GM12801 (cell line): ENCODE results near the gene ZNF91.

Experiments
- TF ChIP-seq, protein P1 (sequence below): IDR thresholded peaks from one replicate; pipeline ENCODE4 v1.5.1; 2011; ENCODE audit warnings: control low read depth; ENCODE audit not compliant: insufficient read length; ENCODE audit errors: extremely low read depth

ZNF91 gene

DNA sequence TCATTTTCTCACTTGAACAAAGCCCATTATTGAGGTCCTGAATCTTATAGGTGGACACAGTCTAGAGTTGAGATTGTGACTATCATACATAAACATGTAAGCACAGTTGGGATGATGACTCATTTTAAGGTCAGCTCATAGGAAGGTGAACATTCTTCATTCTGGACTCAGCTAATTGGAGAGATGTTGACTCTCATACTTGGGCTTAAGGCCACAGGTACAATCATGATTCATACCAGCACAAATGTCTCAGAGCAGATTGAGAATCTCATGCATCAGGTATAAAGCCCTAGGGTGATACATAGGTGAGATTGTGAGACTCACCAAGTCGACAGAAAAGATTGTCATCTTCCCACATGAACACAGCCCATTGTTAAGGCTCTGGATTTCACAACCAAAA, 82.8 kb downstream of the ZNF91 start:
- TF ChIP-seq, protein P1, sequence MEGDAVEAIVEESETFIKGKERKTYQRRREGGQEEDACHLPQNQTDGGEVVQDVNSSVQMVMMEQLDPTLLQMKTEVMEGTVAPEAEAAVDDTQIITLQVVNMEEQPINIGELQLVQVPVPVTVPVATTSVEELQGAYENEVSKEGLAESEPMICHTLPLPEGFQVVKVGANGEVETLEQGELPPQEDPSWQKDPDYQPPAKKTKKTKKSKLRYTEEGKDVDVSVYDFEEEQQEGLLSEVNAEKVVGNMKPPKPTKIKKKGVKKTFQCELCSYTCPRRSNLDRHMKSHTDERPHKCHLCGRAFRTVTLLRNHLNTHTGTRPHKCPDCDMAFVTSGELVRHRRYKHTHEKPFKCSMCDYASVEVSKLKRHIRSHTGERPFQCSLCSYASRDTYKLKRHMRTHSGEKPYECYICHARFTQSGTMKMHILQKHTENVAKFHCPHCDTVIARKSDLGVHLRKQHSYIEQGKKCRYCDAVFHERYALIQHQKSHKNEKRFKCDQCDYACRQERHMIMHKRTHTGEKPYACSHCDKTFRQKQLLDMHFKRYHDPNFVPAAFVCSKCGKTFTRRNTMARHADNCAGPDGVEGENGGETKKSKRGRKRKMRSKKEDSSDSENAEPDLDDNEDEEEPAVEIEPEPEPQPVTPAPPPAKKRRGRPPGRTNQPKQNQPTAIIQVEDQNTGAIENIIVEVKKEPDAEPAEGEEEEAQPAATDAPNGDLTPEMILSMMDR = no peak

DNA sequence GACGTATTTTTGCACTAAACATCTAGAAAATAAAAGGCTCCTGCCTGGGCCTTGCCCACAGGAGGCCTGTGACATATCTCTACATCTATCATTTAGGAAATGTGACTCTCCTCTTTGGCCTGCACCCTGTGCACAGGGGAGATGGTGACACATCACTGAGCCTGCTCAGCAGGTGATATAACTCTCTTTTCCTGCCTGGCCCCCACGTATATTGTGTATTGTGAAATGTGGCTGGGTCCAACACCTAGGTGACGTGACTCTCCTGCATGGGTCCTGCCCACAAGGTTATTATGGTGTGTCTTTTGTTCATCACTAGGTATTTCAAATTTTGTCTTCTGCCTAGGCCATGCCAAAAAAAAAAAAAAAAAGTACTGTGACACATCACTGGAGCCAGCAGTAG, 83.7 kb downstream of the ZNF91 start:
- TF ChIP-seq, protein P1 = no peak

DNA sequence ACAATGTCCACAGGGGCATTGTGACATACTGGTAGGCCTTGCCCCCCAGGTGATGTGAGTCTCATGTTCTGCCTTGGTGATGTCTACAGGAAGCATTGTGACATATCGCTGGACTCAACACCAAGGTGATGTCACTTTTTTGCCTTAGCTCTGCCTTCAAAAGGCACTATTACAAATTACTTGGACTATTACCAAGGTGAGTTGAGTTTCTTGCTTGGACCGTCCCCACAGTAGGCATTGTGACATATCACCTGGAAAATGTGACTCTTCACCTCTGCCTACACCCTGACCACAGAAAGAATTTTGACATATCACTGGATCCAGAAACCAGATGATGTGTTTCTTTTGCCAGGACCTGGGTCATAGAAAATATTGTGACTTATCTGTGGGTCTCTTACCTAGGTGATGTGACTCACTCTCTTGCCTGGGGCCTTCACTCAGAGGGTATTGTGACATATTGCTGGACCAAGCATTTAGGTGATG, 84.5 kb downstream of the ZNF91 start:
- TF ChIP-seq, protein P1 = no peak

DNA sequence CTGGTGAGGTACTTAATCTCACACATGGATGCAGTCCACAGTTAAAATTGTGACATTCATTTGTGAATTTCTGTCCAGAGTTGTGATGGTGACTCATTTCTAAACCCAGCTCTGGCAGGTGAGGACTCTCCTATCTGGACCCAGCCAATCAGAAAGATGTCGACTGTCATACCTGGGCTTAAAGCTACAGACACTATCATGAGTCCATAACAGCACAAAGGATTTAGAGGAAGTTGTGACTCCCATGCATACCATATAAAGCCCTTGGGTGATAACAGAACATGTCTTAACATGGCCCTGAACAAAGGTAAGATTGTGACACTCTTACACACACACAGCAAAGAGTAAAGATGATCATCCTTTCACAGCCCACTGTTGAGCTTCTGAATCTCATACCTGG, 85.3 kb downstream of the ZNF91 start:
- TF ChIP-seq, protein P1 = no peak

DNA sequence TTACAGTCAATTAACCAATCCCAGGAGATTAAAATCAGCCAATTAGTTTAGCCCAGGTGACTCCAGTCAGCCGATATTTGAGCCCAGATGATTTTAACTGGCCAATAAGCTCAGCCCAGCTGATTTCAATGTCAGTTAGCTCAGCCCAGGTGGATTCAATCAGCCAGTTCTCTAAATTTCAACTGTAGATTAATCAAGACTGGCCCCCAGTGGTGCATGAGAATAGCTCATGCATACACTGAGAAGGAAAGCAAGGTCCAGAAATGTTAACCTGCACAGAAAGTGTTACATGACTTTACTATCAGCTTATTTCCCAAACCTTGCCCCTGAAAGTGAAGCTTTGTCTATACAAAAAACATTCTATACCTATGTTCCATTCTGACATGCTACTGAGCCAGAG, 89.7 kb downstream of the ZNF91 start:
- TF ChIP-seq, protein P1 = no peak

DNA sequence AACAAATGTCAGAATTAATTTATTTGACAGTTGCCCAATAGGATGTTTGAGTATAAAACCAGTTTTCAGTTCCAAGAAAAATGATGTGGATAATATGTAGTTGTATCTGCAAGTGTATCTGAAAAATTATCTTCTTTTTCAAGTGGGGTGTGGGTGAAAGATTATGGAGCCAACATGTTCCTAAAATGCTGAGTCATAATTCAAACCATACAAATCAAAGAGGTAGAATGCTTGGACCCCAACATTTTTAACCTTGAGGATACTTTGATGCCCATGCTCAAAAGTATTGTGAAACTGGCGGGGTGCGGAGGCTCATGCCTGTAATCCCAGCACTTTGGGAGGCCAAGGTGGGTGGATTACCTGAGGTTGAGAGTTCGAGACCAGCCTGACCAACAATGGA, 91.0 kb downstream of the ZNF91 start:
- TF ChIP-seq, protein P1 = no peak

DNA sequence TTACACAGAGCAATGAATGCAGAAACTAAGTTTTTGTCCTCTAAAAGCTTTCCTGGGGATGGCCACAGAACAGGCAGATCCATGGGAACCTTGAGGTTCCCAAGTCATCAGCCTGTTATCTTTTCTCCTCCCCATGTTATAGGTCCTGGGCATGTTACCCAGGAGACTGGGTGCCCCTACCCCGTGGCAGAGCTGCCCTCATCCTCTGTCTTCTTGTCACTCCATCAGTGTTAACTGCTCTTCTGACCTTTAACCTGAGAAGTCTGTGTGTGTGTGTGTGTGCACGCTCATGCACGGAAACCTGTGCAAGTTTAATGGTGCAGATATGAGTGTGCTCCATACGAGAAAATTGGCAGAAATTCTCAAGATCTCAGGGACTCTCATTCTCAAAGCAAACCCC, 101.1 kb downstream of the ZNF91 start:
- TF ChIP-seq, protein P1 = no peak
